Memory B cell (primary cell): ENCODE measurements around the gene GDF2.

Source experiments
- ATAC-seq: fragments of 150-1000 bp; cut with Tn5 transposase; 2 replicates; pipeline ENCODE4 v1.10.0; 2021; ENCODE audit warnings: low read depth, mild to moderate bottlenecking, moderate library complexity
- DNase-seq, 2 donors: peaks; one replicate each; pipeline ENCODE4 v3.0.0; 2022; ENCODE audit warnings: low spot score in 2 of 2
- H3K27ac Mint-ChIP-seq: one replicate; pipeline ENCODE4 v1.8.0; 2022; ENCODE audit warnings: mild to moderate bottlenecking, moderate library complexity, mixed read lengths
- H3K27me3 Mint-ChIP-seq: one replicate; pipeline ENCODE4 v1.8.0; 2022; ENCODE audit warnings: mixed read lengths
- H3K36me3 Mint-ChIP-seq: one replicate; pipeline ENCODE4 v1.8.0; 2022; ENCODE audit warnings: mild to moderate bottlenecking, mixed read lengths
- H3K4me1 Mint-ChIP-seq: one replicate; pipeline ENCODE4 v1.8.0; 2022; ENCODE audit warnings: mixed read lengths
- H3K4me3 Mint-ChIP-seq: one replicate; pipeline ENCODE4 v1.8.0; 2022; ENCODE audit warnings: mild to moderate bottlenecking, moderate library complexity, mixed read lengths
- H3K9me3 Mint-ChIP-seq: one replicate; pipeline ENCODE4 v1.8.0; 2022; ENCODE audit warnings: mixed read lengths

The GDF2 gene

GRCh38 chr10:47311932-47312662, 10.2 kb upstream of the GDF2 start:
- H3K9me3 Mint-ChIP-seq = no peaks in the 10 kb centered on the region
- no peak overlapping the region for H3K27ac Mint-ChIP-seq
- ATAC-seq (peak; percentile 88), DNase-seq (peak; percentile 68 to 70)
- H3K27me3 Mint-ChIP-seq = peaks cover under 1% of the 10 kb centered on the region
- no peaks in the 10 kb centered on the region for H3K36me3 Mint-ChIP-seq
- H3K4me1 Mint-ChIP-seq = no peaks in the 10 kb centered on the region
- no peak overlapping the region for H3K4me3 Mint-ChIP-seq

GRCh38 chr10:47312663-47312995, 9.6 kb upstream of the GDF2 start:
- Mint-ChIP-seq H3K4me3 (no peak overlapping the region), H3K27me3 (no peaks in the 10 kb centered on the region), H3K9me3 (no peaks in the 10 kb centered on the region), H3K4me1 (no peaks in the 10 kb centered on the region), H3K36me3 (no peaks in the 10 kb centered on the region), H3K27ac (no peak overlapping the region)
- DNase-seq = no peak
- no peak for ATAC-seq

- Mint-ChIP-seq H3K4me1 (peaks cover 2% of the 10 kb centered on the region), H3K4me3 (no peak overlapping the region), H3K9me3 (no peaks in the 10 kb centered on the region), H3K27ac (no peak overlapping the region), H3K36me3 (no peaks in the 10 kb centered on the region), H3K27me3 (peaks cover 4% of the 10 kb centered on the region)
- no peak for DNase-seq
- ATAC-seq = no peak
Measured at GRCh38 chr10:47314416-47314970, 7.8 kb upstream of the GDF2 start.

- Mint-ChIP-seq H3K27me3 (peaks cover 4% of the 10 kb centered on the region), H3K4me1 (peaks cover 2% of the 10 kb centered on the region), H3K27ac (no peak overlapping the region), H3K4me3 (no peak overlapping the region), H3K36me3 (no peaks in the 10 kb centered on the region), H3K9me3 (no peaks in the 10 kb centered on the region)
- no peak for ATAC-seq
- DNase-seq = no peak
Measured at GRCh38 chr10:47315421-47315820, 6.8 kb upstream of the GDF2 start.

- Mint-ChIP-seq H3K4me3 (no peak overlapping the region), H3K27ac (no peak overlapping the region), H3K9me3 (no peaks in the 10 kb centered on the region), H3K4me1 (peaks cover 2% of the 10 kb centered on the region), H3K36me3 (no peaks in the 10 kb centered on the region), H3K27me3 (peaks cover 7% of the 10 kb centered on the region)
- no peak for ATAC-seq
- DNase-seq = no peak
Measured at GRCh38 chr10:47316131-47316530, 6.1 kb upstream of the GDF2 start.

GRCh38 chr10:47317251-47317650, 5.0 kb upstream of the GDF2 start:
- H3K36me3 Mint-ChIP-seq = no peaks in the 10 kb centered on the region
- no peak for ATAC-seq

GRCh38 chr10:47318706-47319105, 3.5 kb upstream of the GDF2 start:
- no peak overlapping the region for H3K27ac Mint-ChIP-seq
- H3K36me3 Mint-ChIP-seq = no peaks in the 10 kb centered on the region
- no peak for ATAC-seq
- H3K9me3 Mint-ChIP-seq = no peaks in the 10 kb centered on the region
- no peak overlapping the region for H3K4me3 Mint-ChIP-seq
- peaks cover 2% of the 10 kb centered on the region for H3K4me1 Mint-ChIP-seq
- H3K27me3 Mint-ChIP-seq = peaks cover 11% of the 10 kb centered on the region
- DNase-seq = no peak

More at GRCh38 chr10:47317251-47317650, 5.0 kb upstream of the GDF2 start:
- H3K9me3 Mint-ChIP-seq = no peaks in the 10 kb centered on the region
- peaks cover 8% of the 10 kb centered on the region for H3K27me3 Mint-ChIP-seq
- no peak overlapping the region for H3K27ac Mint-ChIP-seq
- H3K4me3 Mint-ChIP-seq = no peak overlapping the region
- DNase-seq = no peak
- H3K4me1 Mint-ChIP-seq = peaks cover 2% of the 10 kb centered on the region

- H3K4me1 Mint-ChIP-seq = peaks cover 2% of the 10 kb centered on the region
- DNase-seq (no peak), ATAC-seq (no peak)
- no peaks in the 10 kb centered on the region for H3K36me3 Mint-ChIP-seq
- H3K9me3 Mint-ChIP-seq = no peaks in the 10 kb centered on the region
- peaks cover 11% of the 10 kb centered on the region for H3K27me3 Mint-ChIP-seq
- no peak overlapping the region for H3K4me3 Mint-ChIP-seq
- H3K27ac Mint-ChIP-seq = no peak overlapping the region
Measured at GRCh38 chr10:47319784-47320183, 2.5 kb upstream of the GDF2 start.

- ATAC-seq (no peak), DNase-seq (no peak)
- H3K27me3 Mint-ChIP-seq = peaks cover 11% of the 10 kb centered on the region
- no peak overlapping the region for H3K4me3 Mint-ChIP-seq
- no peak overlapping the region for H3K27ac Mint-ChIP-seq
- H3K4me1 Mint-ChIP-seq = peaks cover 2% of the 10 kb centered on the region
- H3K36me3 Mint-ChIP-seq = no peaks in the 10 kb centered on the region
- H3K9me3 Mint-ChIP-seq = no peaks in the 10 kb centered on the region
Measured at GRCh38 chr10:47320812-47321211, 1.4 kb upstream of the GDF2 start.

GRCh38 chr10:47321521-47322195, 596 bp upstream of the GDF2 start:
- H3K27ac Mint-ChIP-seq = no peak overlapping the region
- no peaks in the 10 kb centered on the region for H3K9me3 Mint-ChIP-seq

GRCh38 chr10:47323087-47323486, 833 bp downstream of the GDF2 start:
- DNase-seq = no peak
- H3K36me3 Mint-ChIP-seq = no peaks in the 10 kb centered on the region
- no peak overlapping the region for H3K27ac Mint-ChIP-seq
- H3K9me3 Mint-ChIP-seq = peaks cover 6% of the 10 kb centered on the region
- H3K4me3 Mint-ChIP-seq = no peak overlapping the region
- H3K4me1 Mint-ChIP-seq = peaks cover 3% of the 10 kb centered on the region
- no peak for ATAC-seq
- peaks cover 11% of the 10 kb centered on the region for H3K27me3 Mint-ChIP-seq

More at GRCh38 chr10:47321521-47322195, 596 bp upstream of the GDF2 start:
- ATAC-seq = no peak
- peaks cover 11% of the 10 kb centered on the region for H3K27me3 Mint-ChIP-seq
- H3K4me1 Mint-ChIP-seq = peaks cover 2% of the 10 kb centered on the region
- no peaks in the 10 kb centered on the region for H3K36me3 Mint-ChIP-seq
- H3K4me3 Mint-ChIP-seq = no peak overlapping the region
- DNase-seq = no peak

GRCh38 chr10:47323636-47324296, 1.5 kb downstream of the GDF2 start:
- peaks cover 12% of the 10 kb centered on the region for H3K9me3 Mint-ChIP-seq
- no peak overlapping the region for H3K27ac Mint-ChIP-seq
- H3K4me1 Mint-ChIP-seq = peaks cover 4% of the 10 kb centered on the region
- H3K4me3 Mint-ChIP-seq = no peak overlapping the region
- H3K36me3 Mint-ChIP-seq = no peaks in the 10 kb centered on the region
- DNase-seq (no peak), ATAC-seq (no peak)
- H3K27me3 Mint-ChIP-seq = peaks cover 9% of the 10 kb centered on the region

- H3K9me3 Mint-ChIP-seq = peaks cover 12% of the 10 kb centered on the region
- peaks cover 7% of the 10 kb centered on the region for H3K27me3 Mint-ChIP-seq
- no peak for DNase-seq
- H3K4me1 Mint-ChIP-seq = peaks cover 4% of the 10 kb centered on the region
- ATAC-seq = no peak
- H3K4me3 Mint-ChIP-seq = no peak overlapping the region
- no peak overlapping the region for H3K27ac Mint-ChIP-seq
- H3K36me3 Mint-ChIP-seq = no peaks in the 10 kb centered on the region
Measured at GRCh38 chr10:47325303-47326291, 3.3 kb downstream of the GDF2 start.
